HEK293 (cell line): ENCODE data around the gene MTA1.

Source experiments
- OSR2 ChIP-seq: fragments of 450-650 bp; formaldehyde crosslinking; IDR thresholded peaks from 2 replicates; pipeline ENCODE4 v1.5.1; 2016; ENCODE audit warnings: missing biosample characterization, missing genetic modification characterization
- ZBTB17 ChIP-seq: fragments of 450-650 bp; formaldehyde crosslinking; IDR thresholded peaks from 2 replicates; pipeline ENCODE4 v1.5.1; 2016; ENCODE audit warnings: missing biosample characterization, missing genetic modification characterization
- ZNF155 ChIP-seq: fragments of 450-650 bp; formaldehyde crosslinking; IDR thresholded peaks from 2 replicates; pipeline ENCODE4 v1.5.1; 2016; ENCODE audit warnings: missing biosample characterization, missing genetic modification characterization
- ZNF24 ChIP-seq: fragments of 450-650 bp; formaldehyde crosslinking; IDR thresholded peaks from 2 replicates; pipeline ENCODE4 v1.5.1; 2016; ENCODE audit warnings: missing biosample characterization, missing genetic modification characterization
- ZNF274 ChIP-seq, 2 experiments: fragments of 200-500 bp in 1 of 2; fragments of 450-650 bp in 1 of 2; sonication (Bioruptor generic) in 1 of 2; formaldehyde crosslinking in 1 of 2; IDR thresholded peaks; 2 replicates each; pipeline versions ENCODE4 v1.5.1 to v1.6.1; 2014 to 2016; ENCODE audit warnings: borderline replicate concordance in 1 of 2, inconsistent platforms in 1 of 2, low read length in 1 of 2, missing biosample characterization in 1 of 2, missing genetic modification characterization in 1 of 2
- ZNF530 ChIP-seq: fragments of 450-650 bp; formaldehyde crosslinking; IDR thresholded peaks from 2 replicates; pipeline ENCODE4 v1.5.1; 2016; ENCODE audit warnings: low read depth, missing biosample characterization, missing genetic modification characterization
- TF ChIP-seq, protein P1 (sequence below): fragments of 450-650 bp; formaldehyde crosslinking; IDR thresholded peaks from 2 replicates; pipeline ENCODE4 v1.5.1; 2017; ENCODE audit warnings: missing biosample characterization, missing genetic modification characterization
- TF ChIP-seq, protein P2 (sequence below): sonication (generic); formaldehyde crosslinking; IDR thresholded peaks from 2 replicates; pipeline ENCODE4 v1.8.1; 2022; ENCODE audit warnings: mild to moderate bottlenecking, moderate library complexity, missing genetic modification reagents

DNA sequence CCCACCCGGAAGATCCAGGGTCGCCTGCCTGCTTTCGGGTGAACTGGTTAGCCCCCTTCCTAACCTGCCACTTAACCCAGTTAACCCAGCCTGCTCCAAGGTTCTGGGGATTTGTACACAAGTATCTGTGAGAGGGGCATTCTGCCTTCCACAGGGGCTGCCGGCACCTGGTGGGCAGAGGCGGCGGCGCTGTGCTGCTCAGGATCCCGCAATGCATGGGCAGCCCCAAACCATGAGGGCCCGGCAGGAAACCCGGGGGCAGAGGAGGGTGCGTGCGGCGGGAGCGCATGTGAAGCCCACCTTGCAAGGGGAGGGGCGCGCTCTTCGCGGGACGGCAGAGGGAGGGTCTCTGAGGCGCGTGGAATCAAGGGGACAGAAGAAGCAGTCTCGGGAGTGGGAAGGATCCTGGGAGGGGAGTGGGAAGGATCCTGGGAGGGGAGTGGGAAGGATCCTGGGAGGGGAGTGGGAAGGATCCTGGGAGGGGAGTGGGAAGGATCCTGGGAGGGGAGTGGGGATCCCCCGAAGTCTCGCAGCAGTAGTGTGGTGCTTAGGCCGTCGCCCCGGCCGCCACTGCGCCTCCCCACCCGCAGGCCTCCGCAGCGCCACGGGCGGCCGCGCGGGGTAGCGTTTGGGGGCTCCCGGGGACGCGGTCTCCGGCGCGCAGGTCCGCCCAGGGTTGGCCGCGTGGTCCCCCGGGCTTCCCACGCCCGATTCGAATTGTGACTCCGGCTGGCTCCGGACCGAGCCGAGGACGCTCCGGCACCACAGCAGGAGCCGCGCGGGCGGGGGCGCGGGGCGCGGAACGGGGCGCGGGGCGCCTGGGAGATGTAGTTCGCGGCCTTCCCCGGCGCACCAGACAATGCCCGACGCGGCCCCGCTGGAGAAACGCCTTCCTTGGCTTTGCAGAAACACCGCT is 4.9 kb upstream of the MTA1 start:
- TF ChIP-seq, protein P1, sequence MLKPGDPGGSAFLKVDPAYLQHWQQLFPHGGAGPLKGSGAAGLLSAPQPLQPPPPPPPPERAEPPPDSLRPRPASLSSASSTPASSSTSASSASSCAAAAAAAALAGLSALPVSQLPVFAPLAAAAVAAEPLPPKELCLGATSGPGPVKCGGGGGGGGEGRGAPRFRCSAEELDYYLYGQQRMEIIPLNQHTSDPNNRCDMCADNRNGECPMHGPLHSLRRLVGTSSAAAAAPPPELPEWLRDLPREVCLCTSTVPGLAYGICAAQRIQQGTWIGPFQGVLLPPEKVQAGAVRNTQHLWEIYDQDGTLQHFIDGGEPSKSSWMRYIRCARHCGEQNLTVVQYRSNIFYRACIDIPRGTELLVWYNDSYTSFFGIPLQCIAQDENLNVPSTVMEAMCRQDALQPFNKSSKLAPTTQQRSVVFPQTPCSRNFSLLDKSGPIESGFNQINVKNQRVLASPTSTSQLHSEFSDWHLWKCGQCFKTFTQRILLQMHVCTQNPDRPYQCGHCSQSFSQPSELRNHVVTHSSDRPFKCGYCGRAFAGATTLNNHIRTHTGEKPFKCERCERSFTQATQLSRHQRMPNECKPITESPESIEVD (tag by site-specific recombination) = no peak
- TF ChIP-seq ZNF274 (IDR thresholded peaks at IDR 0.05; ENCODE audit: low read length) (no peak), ZNF274 (tag by site-specific recombination; IDR thresholded peaks at IDR 0.05; ENCODE audit: borderline replicate concordance) (no peak), ZNF24 (tag by site-specific recombination) (no peak), ZBTB17 (tag by site-specific recombination) (no peak), ZNF155 (tag by site-specific recombination) (no peak), ZNF530 (tag by site-specific recombination) (no peak), OSR2 (tag by site-specific recombination) (no peak)
- TF ChIP-seq, protein P2, sequence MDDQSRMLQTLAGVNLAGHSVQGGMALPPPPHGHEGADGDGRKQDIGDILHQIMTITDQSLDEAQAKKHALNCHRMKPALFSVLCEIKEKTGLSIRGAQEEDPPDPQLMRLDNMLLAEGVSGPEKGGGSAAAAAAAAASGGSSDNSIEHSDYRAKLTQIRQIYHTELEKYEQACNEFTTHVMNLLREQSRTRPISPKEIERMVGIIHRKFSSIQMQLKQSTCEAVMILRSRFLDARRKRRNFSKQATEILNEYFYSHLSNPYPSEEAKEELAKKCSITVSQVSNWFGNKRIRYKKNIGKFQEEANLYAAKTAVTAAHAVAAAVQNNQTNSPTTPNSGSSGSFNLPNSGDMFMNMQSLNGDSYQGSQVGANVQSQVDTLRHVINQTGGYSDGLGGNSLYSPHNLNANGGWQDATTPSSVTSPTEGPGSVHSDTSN (CRISPR knock-in tag) = no peak
